Measurements from ENCODE around the gene BCAS3.

BCAS3 gene

DNA sequence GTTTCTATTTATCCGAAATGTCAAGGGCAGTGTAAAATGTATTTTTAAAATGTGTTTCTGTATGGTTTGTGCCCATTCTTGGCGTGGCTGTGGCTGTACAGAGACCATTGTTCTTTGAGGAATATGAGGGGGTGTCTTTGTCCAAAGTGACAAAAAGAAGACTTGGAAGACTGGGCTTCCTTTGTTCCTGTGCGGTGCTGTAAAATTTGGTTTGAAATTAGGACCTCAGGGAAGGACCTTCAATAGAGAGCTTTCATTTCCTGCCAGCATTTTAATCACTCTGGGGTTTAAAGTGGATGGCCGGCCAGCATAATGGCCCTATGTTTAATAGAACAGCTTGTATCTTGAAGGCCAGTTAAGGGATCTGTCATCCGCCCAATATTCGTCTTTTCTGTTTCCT, 531.9 kb downstream of the BCAS3 start:
- Histone ChIP-seq H3K36me3 (ENCODE audit: low read depth) (no peaks in the 10 kb centered on the region), H3K4me3 (ENCODE audit: severe bottlenecking) (no peak overlapping the region), H3K9me3 (ENCODE audit: severe bottlenecking) (no peaks in the 10 kb centered on the region), H3K27ac (ENCODE audit: poor library complexity, severe bottlenecking) (no peak overlapping the region), H3K4me1 (ENCODE audit: insufficient read depth, poor library complexity, severe bottlenecking) (no peaks in the 10 kb centered on the region), H3K27me3 (ENCODE audit: insufficient read depth, poor library complexity, severe bottlenecking) (no peaks in the 10 kb centered on the region)
- DNase-seq (ENCODE audit: low spot score), result no peak
- TF ChIP-seq, protein P1, sequence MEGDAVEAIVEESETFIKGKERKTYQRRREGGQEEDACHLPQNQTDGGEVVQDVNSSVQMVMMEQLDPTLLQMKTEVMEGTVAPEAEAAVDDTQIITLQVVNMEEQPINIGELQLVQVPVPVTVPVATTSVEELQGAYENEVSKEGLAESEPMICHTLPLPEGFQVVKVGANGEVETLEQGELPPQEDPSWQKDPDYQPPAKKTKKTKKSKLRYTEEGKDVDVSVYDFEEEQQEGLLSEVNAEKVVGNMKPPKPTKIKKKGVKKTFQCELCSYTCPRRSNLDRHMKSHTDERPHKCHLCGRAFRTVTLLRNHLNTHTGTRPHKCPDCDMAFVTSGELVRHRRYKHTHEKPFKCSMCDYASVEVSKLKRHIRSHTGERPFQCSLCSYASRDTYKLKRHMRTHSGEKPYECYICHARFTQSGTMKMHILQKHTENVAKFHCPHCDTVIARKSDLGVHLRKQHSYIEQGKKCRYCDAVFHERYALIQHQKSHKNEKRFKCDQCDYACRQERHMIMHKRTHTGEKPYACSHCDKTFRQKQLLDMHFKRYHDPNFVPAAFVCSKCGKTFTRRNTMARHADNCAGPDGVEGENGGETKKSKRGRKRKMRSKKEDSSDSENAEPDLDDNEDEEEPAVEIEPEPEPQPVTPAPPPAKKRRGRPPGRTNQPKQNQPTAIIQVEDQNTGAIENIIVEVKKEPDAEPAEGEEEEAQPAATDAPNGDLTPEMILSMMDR (IDR thresholded peaks at IDR 0.05; ENCODE audit: poor library complexity, severe bottlenecking), result no peak
- no peak for ATAC-seq (ENCODE audit: low read depth)

DNA sequence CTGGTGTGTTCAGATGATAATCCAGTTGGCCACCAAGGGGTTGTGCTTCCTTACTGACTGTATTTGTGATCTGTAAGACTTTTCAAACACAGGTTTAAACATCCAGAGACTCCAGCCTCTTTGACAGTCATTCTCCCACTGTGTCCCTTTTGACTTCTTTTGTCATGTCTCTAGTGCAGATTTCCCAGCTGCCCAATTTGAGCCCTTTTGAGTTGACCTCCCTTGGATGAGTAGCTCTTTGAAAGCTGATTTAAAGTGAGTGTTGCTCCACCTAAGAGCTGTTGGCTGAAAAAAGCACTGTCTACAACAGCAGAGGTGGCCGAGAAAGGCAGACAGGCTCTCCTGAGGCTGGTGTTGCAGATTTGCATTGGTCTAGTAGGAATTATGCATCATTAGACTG, 533.6 kb downstream of the BCAS3 start:
- no peaks in the 10 kb centered on the region for H3K36me3 ChIP-seq (ENCODE audit: low read depth)
- no peak for ATAC-seq (ENCODE audit: low read depth)
- no peak for DNase-seq (ENCODE audit: low spot score)
- no peaks in the 10 kb centered on the region for H3K27me3 ChIP-seq (ENCODE audit: insufficient read depth, poor library complexity, severe bottlenecking)
- H3K4me1 ChIP-seq (ENCODE audit: insufficient read depth, poor library complexity, severe bottlenecking), result no peaks in the 10 kb centered on the region
- no peak overlapping the region for H3K4me3 ChIP-seq (ENCODE audit: severe bottlenecking)
- no peak overlapping the region for H3K27ac ChIP-seq (ENCODE audit: poor library complexity, severe bottlenecking)
- no peaks in the 10 kb centered on the region for H3K9me3 ChIP-seq (ENCODE audit: severe bottlenecking)
- TF ChIP-seq, protein P1 (IDR thresholded peaks at IDR 0.05; ENCODE audit: poor library complexity, severe bottlenecking), result no peak

DNA sequence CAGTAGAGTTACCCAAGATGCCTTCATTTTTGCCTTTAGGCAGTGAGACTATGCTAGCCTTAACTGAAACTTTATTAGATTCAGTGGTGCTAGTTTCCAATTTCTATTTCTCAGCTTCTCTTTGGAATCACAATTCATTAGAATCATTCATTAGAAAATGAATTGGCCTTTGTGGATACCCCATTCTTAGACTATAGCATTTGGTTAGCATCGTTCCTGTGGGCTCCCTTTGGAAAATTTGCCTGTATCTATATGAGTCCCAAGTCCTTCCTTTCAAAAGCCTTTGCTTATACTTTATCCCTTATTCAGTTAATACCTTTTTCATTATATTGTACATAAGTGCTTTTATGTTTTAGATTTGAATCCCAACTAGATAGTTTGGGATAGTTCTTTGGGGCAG, 535.0 kb downstream of the BCAS3 start:
- H3K36me3 ChIP-seq (ENCODE audit: low read depth), result no peaks in the 10 kb centered on the region
- ATAC-seq (ENCODE audit: low read depth) (no peak), DNase-seq (ENCODE audit: low spot score) (no peak)
- no peak overlapping the region for H3K4me3 ChIP-seq (ENCODE audit: severe bottlenecking)
- H3K9me3 ChIP-seq (ENCODE audit: severe bottlenecking), result no peaks in the 10 kb centered on the region
- no peak overlapping the region for H3K27ac ChIP-seq (ENCODE audit: poor library complexity, severe bottlenecking)
- H3K27me3 ChIP-seq (ENCODE audit: insufficient read depth, poor library complexity, severe bottlenecking), result no peaks in the 10 kb centered on the region
- H3K4me1 ChIP-seq (ENCODE audit: insufficient read depth, poor library complexity, severe bottlenecking), result no peaks in the 10 kb centered on the region
- TF ChIP-seq, protein P1 (IDR thresholded peaks at IDR 0.05; ENCODE audit: poor library complexity, severe bottlenecking), result no peak

DNA sequence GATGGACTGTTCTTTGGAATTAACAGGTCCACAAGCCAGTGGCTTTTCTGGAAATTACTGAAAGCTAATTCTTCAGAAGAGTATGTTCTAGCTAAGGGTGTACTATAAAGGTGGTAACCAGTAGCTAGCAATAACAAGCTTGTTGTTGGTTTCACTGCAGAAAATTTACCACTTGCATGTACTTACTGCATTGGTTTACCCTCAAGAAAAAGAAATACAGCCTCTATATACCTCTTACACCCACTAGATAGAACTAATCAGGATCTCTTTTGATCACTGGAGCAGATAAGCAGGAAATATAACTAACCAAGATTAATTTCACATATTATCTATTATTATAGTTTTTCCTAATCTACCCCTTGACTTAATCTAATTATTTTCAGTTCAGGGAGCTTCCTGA, 537.1 kb downstream of the BCAS3 start:
- no peaks in the 10 kb centered on the region for H3K9me3 ChIP-seq (ENCODE audit: severe bottlenecking)
- ATAC-seq (ENCODE audit: low read depth) (no peak), DNase-seq (ENCODE audit: low spot score) (no peak)
- peaks cover 8% of the 10 kb centered on the region for H3K4me1 ChIP-seq (ENCODE audit: insufficient read depth, poor library complexity, severe bottlenecking)
- no peaks in the 10 kb centered on the region for H3K36me3 ChIP-seq (ENCODE audit: low read depth)
- H3K4me3 ChIP-seq (ENCODE audit: severe bottlenecking), result no peak overlapping the region
- H3K27ac ChIP-seq (ENCODE audit: poor library complexity, severe bottlenecking), result no peak overlapping the region
- H3K27me3 ChIP-seq (ENCODE audit: insufficient read depth, poor library complexity, severe bottlenecking), result no peaks in the 10 kb centered on the region
- TF ChIP-seq, protein P1 (IDR thresholded peaks at IDR 0.05; ENCODE audit: poor library complexity, severe bottlenecking), result no peak

DNA sequence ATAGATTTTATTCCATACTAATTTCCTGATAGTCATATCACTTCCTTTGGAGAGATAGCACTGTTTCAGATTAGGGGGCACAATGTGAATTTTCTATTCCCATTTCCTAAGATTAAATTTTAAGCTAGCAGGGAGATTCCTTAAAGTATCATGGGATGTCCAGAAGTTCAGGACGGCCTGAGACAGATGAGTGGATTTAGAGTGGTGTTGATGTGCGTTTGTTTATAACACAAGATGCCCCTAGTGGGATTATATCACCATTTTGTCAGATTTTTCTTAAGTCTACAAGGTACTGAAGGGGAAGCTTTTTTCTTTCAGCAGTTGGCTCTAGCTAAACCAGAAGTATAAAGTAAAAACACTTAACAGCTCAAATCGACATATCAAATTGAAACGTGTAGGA, 538.4 kb downstream of the BCAS3 start:
- peaks cover 8% of the 10 kb centered on the region for H3K4me1 ChIP-seq (ENCODE audit: insufficient read depth, poor library complexity, severe bottlenecking)
- H3K36me3 ChIP-seq (ENCODE audit: low read depth), result no peaks in the 10 kb centered on the region
- TF ChIP-seq, protein P1 (IDR thresholded peaks at IDR 0.05; ENCODE audit: poor library complexity, severe bottlenecking), result no peak
- H3K27ac ChIP-seq (ENCODE audit: poor library complexity, severe bottlenecking), result no peak overlapping the region
- no peaks in the 10 kb centered on the region for H3K27me3 ChIP-seq (ENCODE audit: insufficient read depth, poor library complexity, severe bottlenecking)
- ATAC-seq (ENCODE audit: low read depth) (no peak), DNase-seq (ENCODE audit: low spot score) (no peak)
- H3K4me3 ChIP-seq (ENCODE audit: severe bottlenecking), result no peak overlapping the region
- no peaks in the 10 kb centered on the region for H3K9me3 ChIP-seq (ENCODE audit: severe bottlenecking)

All from RWPE2 (cell line).